Measurements from ENCODE around the gene SMIM10L2A.

SMIM10L2A gene

DNA sequence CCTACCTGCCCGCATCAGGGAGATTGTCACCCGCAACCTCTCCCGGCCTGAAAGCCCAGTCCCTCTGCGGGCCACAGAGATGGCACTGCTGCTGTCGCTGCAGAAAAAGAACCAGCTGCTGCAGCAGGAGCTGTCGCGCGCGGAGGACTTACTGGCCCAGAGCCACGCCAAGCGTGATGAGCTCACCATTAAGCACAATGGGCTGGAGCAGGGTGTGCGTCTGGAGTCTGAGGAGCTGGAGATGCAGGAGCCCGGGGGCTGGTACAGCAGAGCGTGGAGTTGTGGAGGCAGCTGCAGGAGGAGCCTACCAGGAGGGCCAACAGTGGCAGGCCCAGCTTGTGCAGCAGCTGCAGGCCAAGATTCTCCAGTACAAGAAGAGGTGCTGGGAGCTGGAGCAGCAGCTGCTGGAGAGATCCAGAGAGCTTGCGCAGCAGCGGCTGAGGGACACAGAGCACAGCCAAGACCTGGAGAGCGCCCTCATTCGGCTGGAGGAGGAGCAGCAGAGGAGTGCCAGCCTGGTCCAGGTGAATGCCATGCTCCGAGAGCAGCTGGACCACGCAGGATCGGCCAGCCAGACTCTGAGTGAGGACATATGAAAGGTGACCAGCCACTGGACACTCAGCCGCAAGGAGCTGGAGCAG, 11.3 kb downstream of the SMIM10L2A start:
- Histone ChIP-seq H3K4me3 (ENCODE audit: low read depth, low read length) (no peak overlapping the region), H3K27me3 (ENCODE audit: control insufficient read depth, insufficient read depth, low read length) (no peaks in the 10 kb centered on the region), H3K4me1 (no peaks in the 10 kb centered on the region)

DNA sequence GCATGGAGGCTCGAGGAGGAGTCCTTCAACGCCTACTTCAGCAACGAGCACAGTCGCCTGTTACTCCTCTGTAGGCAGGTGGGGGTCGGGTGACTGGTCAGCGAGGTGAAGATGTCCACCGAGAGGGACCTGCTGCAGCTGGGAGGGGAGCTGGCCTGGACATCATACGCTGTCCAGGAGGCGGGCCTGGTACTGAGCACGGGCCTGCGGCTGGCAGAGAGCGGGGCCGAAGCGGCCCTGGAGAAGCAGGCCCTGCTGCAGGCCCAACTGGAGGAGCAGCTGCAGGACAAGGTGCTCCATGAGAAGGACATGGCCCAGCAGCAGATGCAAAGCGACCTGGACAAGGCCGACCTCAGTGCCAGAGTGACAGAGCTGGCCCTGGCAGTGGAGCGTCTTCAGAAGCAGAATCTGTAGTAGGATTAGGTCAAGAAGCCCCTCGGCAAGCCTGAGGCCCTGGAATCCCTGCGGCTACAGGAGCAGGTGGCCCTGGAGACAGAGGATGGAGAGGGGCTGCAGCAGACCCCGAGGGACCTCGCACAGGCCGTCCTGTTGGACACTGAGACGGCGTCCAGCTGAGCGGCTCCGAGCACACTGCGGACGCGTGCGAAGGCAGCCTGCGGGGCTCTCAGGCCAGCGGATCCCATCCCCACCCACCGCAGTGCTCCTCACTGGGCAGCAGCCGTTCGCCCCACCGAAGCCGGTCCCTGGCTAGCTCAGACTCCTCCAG, 11.9 kb downstream of the SMIM10L2A start:
- TF ChIP-seq, protein P1, sequence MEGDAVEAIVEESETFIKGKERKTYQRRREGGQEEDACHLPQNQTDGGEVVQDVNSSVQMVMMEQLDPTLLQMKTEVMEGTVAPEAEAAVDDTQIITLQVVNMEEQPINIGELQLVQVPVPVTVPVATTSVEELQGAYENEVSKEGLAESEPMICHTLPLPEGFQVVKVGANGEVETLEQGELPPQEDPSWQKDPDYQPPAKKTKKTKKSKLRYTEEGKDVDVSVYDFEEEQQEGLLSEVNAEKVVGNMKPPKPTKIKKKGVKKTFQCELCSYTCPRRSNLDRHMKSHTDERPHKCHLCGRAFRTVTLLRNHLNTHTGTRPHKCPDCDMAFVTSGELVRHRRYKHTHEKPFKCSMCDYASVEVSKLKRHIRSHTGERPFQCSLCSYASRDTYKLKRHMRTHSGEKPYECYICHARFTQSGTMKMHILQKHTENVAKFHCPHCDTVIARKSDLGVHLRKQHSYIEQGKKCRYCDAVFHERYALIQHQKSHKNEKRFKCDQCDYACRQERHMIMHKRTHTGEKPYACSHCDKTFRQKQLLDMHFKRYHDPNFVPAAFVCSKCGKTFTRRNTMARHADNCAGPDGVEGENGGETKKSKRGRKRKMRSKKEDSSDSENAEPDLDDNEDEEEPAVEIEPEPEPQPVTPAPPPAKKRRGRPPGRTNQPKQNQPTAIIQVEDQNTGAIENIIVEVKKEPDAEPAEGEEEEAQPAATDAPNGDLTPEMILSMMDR (IDR thresholded peaks at IDR 0.05): no peak
- H3K4me2 ChIP-seq (ENCODE audit: low read length): no peak overlapping the region
- H3K27me3 ChIP-seq (ENCODE audit: control insufficient read depth, insufficient read depth, low read length): no peaks in the 10 kb centered on the region
- no peak overlapping the region for H2AFZ ChIP-seq
- H3K4me1 ChIP-seq: no peaks in the 10 kb centered on the region
- H3K4me3 ChIP-seq (ENCODE audit: low read depth, low read length): no peak overlapping the region
- no peaks in the 10 kb centered on the region for H3K79me2 ChIP-seq
- no peaks in the 10 kb centered on the region for H3K36me3 ChIP-seq (ENCODE audit: control insufficient read depth, insufficient read depth, low read length)
- no peaks in the 10 kb centered on the region for H3K9me3 ChIP-seq (ENCODE audit: control insufficient read depth, low read length)
- no peak overlapping the region for H3K27ac ChIP-seq
- no peak overlapping the region for H3K9ac ChIP-seq

More for the DNA sequence above, 11.3 kb downstream of the SMIM10L2A start:
- H3K79me2 ChIP-seq: no peaks in the 10 kb centered on the region
- TF ChIP-seq, protein P1 (IDR thresholded peaks at IDR 0.05): no peak
- H3K4me2 ChIP-seq (ENCODE audit: low read length): no peak overlapping the region
- H3K9ac ChIP-seq: no peak overlapping the region
- H3K36me3 ChIP-seq (ENCODE audit: control insufficient read depth, insufficient read depth, low read length): no peaks in the 10 kb centered on the region
- H3K9me3 ChIP-seq (ENCODE audit: control insufficient read depth, low read length): no peaks in the 10 kb centered on the region
- H3K27ac ChIP-seq: no peak overlapping the region
- H2AFZ ChIP-seq: no peak overlapping the region

DNA sequence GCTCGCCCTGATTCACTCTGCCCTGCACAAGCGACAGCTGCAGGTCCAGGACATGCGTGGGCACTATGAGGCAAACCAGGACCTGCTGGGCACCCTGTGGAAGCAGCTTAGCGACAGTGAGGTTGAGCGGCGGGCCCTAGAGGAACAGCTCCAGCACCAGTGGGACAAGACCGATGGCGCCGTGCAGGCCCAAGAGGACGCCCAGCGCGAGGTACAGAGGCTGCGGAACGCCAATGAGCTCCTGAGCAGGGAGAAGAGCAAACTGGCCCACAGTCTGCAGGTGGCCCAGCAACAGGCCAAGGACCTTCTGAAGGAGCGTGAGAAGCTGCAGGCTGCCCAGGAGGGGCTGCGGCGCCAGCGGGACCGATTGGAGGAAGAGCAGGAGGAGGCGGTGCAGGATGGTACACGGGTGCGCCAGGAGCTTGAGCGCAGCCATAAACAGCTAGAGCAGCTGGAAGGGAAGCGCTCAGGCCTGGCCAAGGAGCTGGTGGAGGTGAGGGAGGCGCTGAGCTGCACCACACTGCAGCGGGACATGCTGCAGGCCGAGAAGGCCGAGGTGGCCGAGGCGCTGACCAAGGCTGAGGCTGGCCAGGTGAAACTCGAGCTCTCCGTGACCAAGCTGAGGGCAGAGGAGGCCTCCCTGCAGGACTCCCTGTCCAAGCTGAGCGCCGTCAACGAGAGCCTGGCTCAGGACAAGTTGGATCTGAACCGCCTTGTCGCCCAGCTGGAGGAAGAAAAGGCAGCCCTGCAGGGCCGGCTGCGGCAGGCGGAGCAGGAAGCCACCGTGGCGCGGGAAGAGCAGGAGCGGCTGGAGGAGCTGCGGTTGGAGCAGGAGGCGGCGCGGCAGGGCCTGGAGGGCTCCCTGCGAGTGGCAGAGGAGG, 12.8 kb downstream of the SMIM10L2A start:
- H3K27ac ChIP-seq: no peak overlapping the region
- H3K9ac ChIP-seq: no peak overlapping the region
- no peaks in the 10 kb centered on the region for H3K27me3 ChIP-seq (ENCODE audit: control insufficient read depth, insufficient read depth, low read length)
- H2AFZ ChIP-seq: no peak overlapping the region
- H3K79me2 ChIP-seq: no peaks in the 10 kb centered on the region
- TF ChIP-seq, protein P1 (IDR thresholded peaks at IDR 0.05): no peak
- H3K4me1 ChIP-seq: no peaks in the 10 kb centered on the region
- no peak overlapping the region for H3K4me2 ChIP-seq (ENCODE audit: low read length)
- no peak overlapping the region for H3K4me3 ChIP-seq (ENCODE audit: low read depth, low read length)
- H3K36me3 ChIP-seq (ENCODE audit: control insufficient read depth, insufficient read depth, low read length): no peaks in the 10 kb centered on the region
- H3K9me3 ChIP-seq (ENCODE audit: control insufficient read depth, low read length): no peaks in the 10 kb centered on the region

DNA sequence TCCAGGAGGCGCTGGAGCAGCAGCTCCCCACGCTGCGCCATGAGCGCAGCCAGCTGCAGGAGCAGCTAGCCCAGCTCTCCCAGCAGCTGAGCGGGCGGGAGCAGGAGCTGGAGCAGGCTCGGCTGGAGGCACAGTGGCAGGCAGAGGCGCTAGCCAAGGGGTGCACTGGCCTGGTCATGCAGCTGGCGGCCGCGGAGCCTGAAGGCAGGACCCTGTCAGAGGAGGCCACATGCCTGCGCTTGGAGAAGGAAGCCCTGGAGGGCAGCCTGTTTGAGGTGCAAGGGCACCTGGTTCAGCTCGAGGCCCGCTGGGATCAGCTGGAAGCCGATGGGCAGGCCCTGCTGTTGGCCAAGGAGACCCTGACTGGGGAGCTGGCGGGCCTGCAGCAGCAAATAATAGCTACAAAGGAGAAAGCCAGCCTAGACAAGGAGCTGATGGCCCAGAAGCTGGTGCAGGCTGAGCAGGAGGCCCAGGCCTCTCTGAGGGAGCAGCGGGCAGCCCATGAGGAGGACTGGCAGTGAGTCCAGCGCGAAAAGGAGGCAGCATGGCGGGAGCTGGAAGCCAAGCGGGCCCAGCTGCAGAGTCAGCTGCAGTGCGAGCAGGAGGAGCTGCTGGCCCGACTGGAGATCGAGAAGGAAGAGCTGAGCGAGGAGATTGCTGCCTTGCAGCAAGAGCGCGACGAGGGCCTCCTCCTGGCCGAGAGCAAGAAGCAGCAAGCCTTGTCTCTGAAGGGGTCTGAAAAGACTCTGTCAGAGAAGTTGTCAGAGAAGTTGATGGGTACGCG, 13.6 kb downstream of the SMIM10L2A start:
- Histone ChIP-seq H3K36me3 (ENCODE audit: control insufficient read depth, insufficient read depth, low read length) (no peaks in the 10 kb centered on the region), H2AFZ (no peak overlapping the region), H3K27me3 (ENCODE audit: control insufficient read depth, insufficient read depth, low read length) (no peaks in the 10 kb centered on the region), H3K4me1 (no peaks in the 10 kb centered on the region), H3K27ac (no peak overlapping the region), H3K9ac (no peak overlapping the region), H3K79me2 (no peaks in the 10 kb centered on the region), H3K4me2 (ENCODE audit: low read length) (no peak overlapping the region), H3K9me3 (ENCODE audit: control insufficient read depth, low read length) (no peaks in the 10 kb centered on the region), H3K4me3 (ENCODE audit: low read depth, low read length) (no peak overlapping the region)
- TF ChIP-seq, protein P1 (IDR thresholded peaks at IDR 0.05): no peak
